Measurements from ENCODE around the gene PACS1. TPM values are rescaled to one million over a fixed set of nuclear protein-coding genes. Genes with fewer than 3 reads are reported as not detected.

PACS1 gene
- total and polyA plus RNA-seq, 2 donors, result 9.2 to 29.5 TPM

DNA sequence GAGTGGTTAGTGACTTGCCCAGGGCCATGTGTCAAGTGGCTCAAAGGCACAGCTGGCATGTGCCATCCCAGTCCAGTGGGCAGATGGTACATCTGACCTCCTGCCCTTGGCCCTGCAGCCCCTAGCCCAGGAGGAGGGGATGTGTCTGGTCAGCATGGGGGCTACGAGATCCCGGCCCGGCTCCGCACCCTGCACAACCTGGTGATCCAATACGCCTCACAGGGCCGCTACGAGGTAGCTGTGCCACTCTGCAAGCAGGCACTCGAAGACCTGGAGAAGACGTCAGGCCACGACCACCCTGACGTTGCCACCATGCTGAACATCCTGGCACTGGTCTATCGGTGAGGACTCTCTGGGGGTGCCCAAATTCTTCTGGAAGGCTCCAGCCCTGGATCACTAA, 192.6 kb downstream of the PACS1 start:
- DNase-seq (ENCODE audit: low read depth in 6 of 9, low spot score in 9 of 9), result no peak
- Histone ChIP-seq H3K36me3 (ENCODE audit: control insufficient read depth in 2 of 2, insufficient read depth in 2 of 2, low read length in 1 of 2) (peaks cover 79 to 84% of the 10 kb centered on the region in 2 donors), H3K4me3 (ENCODE audit: low read length in 2 of 2) (no peak overlapping the region), H3K27me3 (ENCODE audit: control insufficient read depth in 2 of 2, insufficient read depth in 1 of 2, low read length in 1 of 2) (no peaks in the 10 kb centered on the region), H3K27ac (ENCODE audit: low read depth in 1 of 2, low read length in 1 of 2) (no peak overlapping the region), H3K4me1 (ENCODE audit: control insufficient read depth in 2 of 2, insufficient read depth in 2 of 2, low read length in 2 of 2) (peaks cover 13 to 30% of the 10 kb centered on the region in 2 donors), H3K9me3 (ENCODE audit: control insufficient read depth in 2 of 2, insufficient read depth in 1 of 2, low read length in 1 of 2) (no peaks in the 10 kb centered on the region)
- 98% methylated on average over 12 of the region's 12 CpGs for WGBS

DNA sequence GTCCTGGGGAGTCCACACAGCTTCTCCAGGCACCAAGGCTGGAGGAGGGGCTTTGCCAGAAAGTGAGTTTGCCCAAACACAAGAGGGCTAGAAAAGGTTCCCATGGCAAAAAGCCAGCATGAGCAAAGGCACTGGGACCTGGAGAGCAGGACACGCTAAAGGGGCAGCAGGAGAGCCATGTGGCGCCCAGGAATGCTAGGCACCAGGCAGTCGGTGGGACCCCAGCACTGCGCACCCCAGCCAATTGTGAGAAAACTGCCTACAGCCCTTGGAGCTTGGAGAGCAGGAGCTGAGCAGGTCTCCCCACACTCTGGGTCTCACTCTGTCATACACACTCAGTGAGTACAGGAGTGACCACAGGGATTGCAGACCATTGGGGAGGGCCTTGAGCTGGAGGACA, 193.2 kb downstream of the PACS1 start:
- Histone ChIP-seq H3K27me3 (ENCODE audit: control insufficient read depth in 2 of 2, insufficient read depth in 1 of 2, low read length in 1 of 2) (no peaks in the 10 kb centered on the region), H3K4me1 (ENCODE audit: control insufficient read depth in 2 of 2, insufficient read depth in 2 of 2, low read length in 2 of 2) (peaks cover 13 to 36% of the 10 kb centered on the region in 2 donors), H3K27ac (ENCODE audit: low read depth in 1 of 2, low read length in 1 of 2) (no peak overlapping the region), H3K9me3 (ENCODE audit: control insufficient read depth in 2 of 2, insufficient read depth in 1 of 2, low read length in 1 of 2) (no peaks in the 10 kb centered on the region), H3K4me3 (ENCODE audit: low read length in 2 of 2) (no peak overlapping the region), H3K36me3 (ENCODE audit: control insufficient read depth in 2 of 2, insufficient read depth in 2 of 2, low read length in 1 of 2) (peaks cover 79 to 84% of the 10 kb centered on the region in 2 donors)
- WGBS, result 97% methylated on average over 4 of the region's 4 CpGs
- no peak for DNase-seq (ENCODE audit: low read depth in 6 of 9, low spot score in 9 of 9)

DNA sequence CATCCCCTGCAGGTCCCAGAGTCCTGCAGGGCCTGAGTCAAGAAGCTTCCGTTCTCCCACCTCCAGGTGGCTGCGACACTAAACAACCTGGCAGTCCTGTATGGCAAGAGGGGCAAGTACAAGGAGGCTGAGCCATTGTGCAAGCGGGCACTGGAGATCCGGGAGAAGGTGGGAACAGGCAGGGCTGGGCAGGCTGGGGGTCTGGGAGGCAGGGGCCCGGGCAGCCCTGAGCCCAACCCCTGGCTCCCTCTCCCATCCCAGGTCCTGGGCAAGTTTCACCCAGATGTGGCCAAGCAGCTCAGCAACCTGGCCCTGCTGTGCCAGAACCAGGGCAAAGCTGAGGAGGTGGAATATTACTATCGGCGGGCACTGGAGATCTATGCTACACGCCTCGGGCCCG, 193.7 kb downstream of the PACS1 start:
- Histone ChIP-seq H3K27ac (ENCODE audit: low read depth in 1 of 2, low read length in 1 of 2) (no peak overlapping the region), H3K4me3 (ENCODE audit: low read length in 2 of 2) (no peak overlapping the region), H3K27me3 (ENCODE audit: control insufficient read depth in 2 of 2, insufficient read depth in 1 of 2, low read length in 1 of 2) (no peaks in the 10 kb centered on the region), H3K4me1 (ENCODE audit: control insufficient read depth in 2 of 2, insufficient read depth in 2 of 2, low read length in 2 of 2) (peaks cover 11 to 31% of the 10 kb centered on the region in 2 donors), H3K9me3 (ENCODE audit: control insufficient read depth in 2 of 2, insufficient read depth in 1 of 2, low read length in 1 of 2) (peaks cover 0 to 1% of the 10 kb centered on the region in 2 donors), H3K36me3 (ENCODE audit: control insufficient read depth in 2 of 2, insufficient read depth in 2 of 2, low read length in 1 of 2) (peaks cover 79 to 81% of the 10 kb centered on the region in 2 donors)
- 98% methylated on average over 10 of the region's 10 CpGs for WGBS
- no peak for DNase-seq (ENCODE audit: low read depth in 6 of 9, low spot score in 9 of 9)

DNA sequence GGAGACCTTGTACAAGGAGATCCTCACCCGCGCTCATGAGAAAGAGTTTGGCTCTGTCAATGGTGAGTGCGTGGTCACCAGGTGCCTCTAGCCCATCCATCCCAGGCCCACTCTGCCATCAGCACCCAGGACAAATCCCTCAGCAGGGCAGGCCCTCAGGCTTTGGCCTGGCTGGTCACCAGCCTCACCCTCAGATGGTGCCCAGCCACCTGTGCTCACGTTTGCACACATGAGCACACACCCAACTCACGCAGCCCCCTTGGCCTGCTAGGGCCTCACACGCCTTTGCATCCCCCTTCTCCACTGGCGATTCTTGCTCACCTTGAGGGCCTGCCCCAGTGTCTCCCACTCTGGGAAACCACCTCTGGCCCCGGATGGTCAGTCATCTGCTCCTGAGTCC, 194.3 kb downstream of the PACS1 start:
- Histone ChIP-seq H3K36me3 (ENCODE audit: control insufficient read depth in 2 of 2, insufficient read depth in 2 of 2, low read length in 1 of 2) (peaks cover 75 to 77% of the 10 kb centered on the region in 2 donors), H3K4me1 (ENCODE audit: control insufficient read depth in 2 of 2, insufficient read depth in 2 of 2, low read length in 2 of 2) (peaks cover 7 to 30% of the 10 kb centered on the region in 2 donors), H3K4me3 (ENCODE audit: low read length in 2 of 2) (no peak overlapping the region), H3K27me3 (ENCODE audit: control insufficient read depth in 2 of 2, insufficient read depth in 1 of 2, low read length in 1 of 2) (no peaks in the 10 kb centered on the region), H3K27ac (ENCODE audit: low read depth in 1 of 2, low read length in 1 of 2) (no peak overlapping the region), H3K9me3 (ENCODE audit: control insufficient read depth in 2 of 2, insufficient read depth in 1 of 2, low read length in 1 of 2) (peaks cover 0 to 4% of the 10 kb centered on the region in 2 donors)
- DNase-seq (ENCODE audit: low read depth in 6 of 9, low spot score in 9 of 9), result no peak
- WGBS, result 98% methylated on average over 8 of the region's 8 CpGs

DNA sequence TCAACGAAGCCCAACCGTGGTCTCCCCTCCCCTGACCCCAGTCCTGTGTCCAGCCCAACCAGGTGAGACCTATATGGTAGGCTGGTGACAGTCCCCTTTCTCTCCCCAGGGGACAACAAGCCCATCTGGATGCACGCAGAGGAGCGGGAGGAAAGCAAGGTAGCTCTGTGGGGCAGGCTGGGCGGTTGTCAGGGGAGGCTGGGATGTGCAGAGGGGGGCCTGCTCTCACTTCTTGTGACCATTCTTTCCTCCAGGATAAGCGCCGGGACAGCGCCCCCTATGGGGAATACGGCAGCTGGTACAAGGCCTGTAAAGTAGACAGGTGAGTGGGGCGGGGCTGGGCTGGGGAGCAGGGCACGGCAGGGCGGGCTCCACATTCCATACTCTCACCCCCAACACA, 194.8 kb downstream of the PACS1 start:
- Histone ChIP-seq H3K4me1 (ENCODE audit: control insufficient read depth in 2 of 2, insufficient read depth in 2 of 2, low read length in 2 of 2) (peaks cover 10 to 30% of the 10 kb centered on the region in 2 donors), H3K9me3 (ENCODE audit: control insufficient read depth in 2 of 2, insufficient read depth in 1 of 2, low read length in 1 of 2) (peaks cover 0 to 4% of the 10 kb centered on the region in 2 donors), H3K27ac (ENCODE audit: low read depth in 1 of 2, low read length in 1 of 2) (no peak overlapping the region), H3K36me3 (ENCODE audit: control insufficient read depth in 2 of 2, insufficient read depth in 2 of 2, low read length in 1 of 2) (peaks cover 71 to 74% of the 10 kb centered on the region in 2 donors), H3K4me3 (ENCODE audit: low read length in 2 of 2) (no peak overlapping the region), H3K27me3 (ENCODE audit: control insufficient read depth in 2 of 2, insufficient read depth in 1 of 2, low read length in 1 of 2) (no peaks in the 10 kb centered on the region)
- no peak for DNase-seq (ENCODE audit: low read depth in 6 of 9, low spot score in 9 of 9)
- WGBS, result 89% methylated on average over 12 of the region's 12 CpGs

DNA sequence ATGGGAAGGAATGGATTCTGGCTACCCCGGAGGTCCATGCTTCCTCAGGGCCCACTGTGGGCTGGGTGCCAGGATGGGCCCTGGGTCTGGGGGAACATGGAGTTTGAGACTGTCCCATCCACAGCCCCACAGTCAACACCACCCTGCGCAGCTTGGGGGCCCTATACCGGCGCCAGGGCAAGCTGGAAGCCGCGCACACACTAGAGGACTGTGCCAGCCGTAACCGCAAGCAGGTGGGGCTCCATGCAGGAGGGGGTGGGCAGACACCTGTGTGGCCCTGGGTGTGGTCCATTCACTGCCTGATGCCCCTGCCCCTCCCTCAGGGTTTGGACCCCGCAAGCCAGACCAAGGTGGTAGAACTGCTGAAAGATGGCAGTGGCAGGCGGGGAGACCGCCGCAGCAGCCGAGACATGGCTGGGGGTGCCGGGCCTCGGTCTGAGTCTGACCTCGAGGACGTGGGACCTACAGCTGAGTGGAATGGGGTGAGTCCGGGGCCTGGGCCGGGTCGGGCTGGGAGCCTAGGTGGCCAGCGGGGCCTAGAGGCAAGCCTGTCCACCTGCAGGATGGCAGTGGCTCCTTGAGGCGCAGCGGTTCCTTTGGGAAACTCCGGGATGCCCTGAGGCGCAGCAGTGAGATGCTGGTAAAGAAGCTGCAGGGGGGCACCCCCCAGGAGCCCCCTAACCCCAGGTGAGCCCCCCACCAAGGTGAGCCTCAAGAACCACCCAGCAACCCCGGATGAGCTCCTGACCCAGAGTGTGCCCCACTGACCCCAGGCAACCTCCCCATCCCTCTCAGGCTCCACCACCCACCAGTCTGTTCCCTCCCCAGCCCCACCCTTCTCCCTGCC, 195.7 kb downstream of the PACS1 start:
- H3K4me1 ChIP-seq (ENCODE audit: control insufficient read depth in 2 of 2, insufficient read depth in 2 of 2, low read length in 2 of 2), result peaks cover 14 to 35% of the 10 kb centered on the region in 2 donors
- 98% methylated on average over 26 of the region's 26 CpGs for WGBS
- no peak for DNase-seq (ENCODE audit: low read depth in 6 of 9, low spot score in 9 of 9)
- H3K27me3 ChIP-seq (ENCODE audit: control insufficient read depth in 2 of 2, insufficient read depth in 1 of 2, low read length in 1 of 2), result no peaks in the 10 kb centered on the region
- peaks cover 64 to 74% of the 10 kb centered on the region in 2 donors for H3K36me3 ChIP-seq (ENCODE audit: control insufficient read depth in 2 of 2, insufficient read depth in 2 of 2, low read length in 1 of 2)
- H3K4me3 ChIP-seq (ENCODE audit: low read length in 2 of 2), result no peak overlapping the region
- H3K9me3 ChIP-seq (ENCODE audit: control insufficient read depth in 2 of 2, insufficient read depth in 1 of 2, low read length in 1 of 2), result peaks cover 0 to 4% of the 10 kb centered on the region in 2 donors
- H3K27ac ChIP-seq (ENCODE audit: low read depth in 1 of 2, low read length in 1 of 2), result no peak overlapping the region

DNA sequence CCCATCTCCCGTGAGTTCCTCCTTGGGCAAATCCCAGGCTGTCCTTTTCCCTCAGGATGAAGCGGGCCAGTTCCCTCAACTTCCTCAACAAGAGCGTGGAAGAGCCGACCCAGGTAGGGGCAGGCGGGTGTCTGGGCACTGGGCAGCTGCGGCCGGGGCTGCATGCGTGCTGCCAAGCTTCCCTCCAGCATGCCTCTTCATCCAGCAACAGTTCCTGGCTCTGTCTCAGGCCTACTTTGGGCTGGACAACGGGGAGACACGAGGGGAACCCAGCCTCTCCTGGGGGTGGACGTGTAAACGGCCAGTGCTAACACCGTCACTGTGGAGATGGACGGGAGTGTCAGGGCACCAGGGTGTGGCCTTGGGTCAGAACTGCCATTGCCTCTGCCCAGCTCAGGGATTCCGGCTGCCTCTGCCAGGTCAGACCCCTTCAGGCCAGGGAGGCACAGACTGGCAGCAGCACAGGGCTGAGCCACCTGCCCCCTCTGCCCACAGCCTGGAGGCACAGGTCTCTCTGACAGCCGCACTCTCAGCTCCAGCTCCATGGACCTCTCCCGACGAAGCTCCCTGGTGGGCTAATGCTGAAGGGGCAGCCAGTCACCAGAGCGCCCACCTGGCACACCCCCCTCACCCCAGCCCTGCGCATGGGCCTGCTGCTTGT, 196.4 kb downstream of the PACS1 start:
- Histone ChIP-seq H3K36me3 (ENCODE audit: control insufficient read depth in 2 of 2, insufficient read depth in 2 of 2, low read length in 1 of 2) (peaks cover 56 to 70% of the 10 kb centered on the region in 2 donors), H3K9me3 (ENCODE audit: control insufficient read depth in 2 of 2, insufficient read depth in 1 of 2, low read length in 1 of 2) (peaks cover 0 to 4% of the 10 kb centered on the region in 2 donors), H3K27me3 (ENCODE audit: control insufficient read depth in 2 of 2, insufficient read depth in 1 of 2, low read length in 1 of 2) (no peaks in the 10 kb centered on the region), H3K4me1 (ENCODE audit: control insufficient read depth in 2 of 2, insufficient read depth in 2 of 2, low read length in 2 of 2) (peaks cover 14 to 38% of the 10 kb centered on the region in 2 donors), H3K27ac (ENCODE audit: low read depth in 1 of 2, low read length in 1 of 2) (no peak overlapping the region), H3K4me3 (ENCODE audit: low read length in 2 of 2) (no peak overlapping the region)
- 97% methylated on average over 20 of the region's 20 CpGs for WGBS
- no peak for DNase-seq (ENCODE audit: low read depth in 6 of 9, low spot score in 9 of 9)

DNA sequence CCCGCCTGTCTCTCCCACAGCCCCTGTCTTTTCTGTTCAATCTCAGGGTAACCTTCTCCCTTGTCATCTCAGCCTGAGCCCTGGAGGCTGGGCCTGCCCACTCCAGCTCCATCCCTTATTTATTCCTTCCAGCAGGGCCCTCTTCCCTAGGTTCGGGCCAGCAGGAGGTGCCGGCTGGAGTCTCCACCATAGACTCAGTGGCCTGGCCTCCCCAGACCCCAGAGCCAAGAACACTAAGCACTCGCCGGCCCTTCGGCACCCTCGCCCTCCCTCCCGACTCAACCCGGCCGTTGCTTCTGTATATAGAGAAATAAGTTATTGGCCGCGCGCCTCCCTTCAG, 196.9 kb downstream of the PACS1 start:
- 42% methylated on average over 13 of the region's 13 CpGs for WGBS
- H3K4me1 ChIP-seq (ENCODE audit: control insufficient read depth in 2 of 2, insufficient read depth in 2 of 2, low read length in 2 of 2), result peaks cover 14 to 41% of the 10 kb centered on the region in 2 donors
- peak overlapping the region; percentile 73 to 98 for H3K4me3 ChIP-seq (ENCODE audit: low read length in 2 of 2)

More for the DNA sequence above, 196.9 kb downstream of the PACS1 start:
- Histone ChIP-seq H3K27ac (ENCODE audit: low read depth in 1 of 2, low read length in 1 of 2) (no peak overlapping the region), H3K9me3 (ENCODE audit: control insufficient read depth in 2 of 2, insufficient read depth in 1 of 2, low read length in 1 of 2) (peaks cover 0 to 4% of the 10 kb centered on the region in 2 donors), H3K27me3 (ENCODE audit: control insufficient read depth in 2 of 2, insufficient read depth in 1 of 2, low read length in 1 of 2) (no peaks in the 10 kb centered on the region), H3K36me3 (ENCODE audit: control insufficient read depth in 2 of 2, insufficient read depth in 2 of 2, low read length in 1 of 2) (peaks cover 56 to 70% of the 10 kb centered on the region in 2 donors)
- no peak for DNase-seq (ENCODE audit: low read depth in 6 of 9, low spot score in 9 of 9)

Measured in thymus (tissue), 11 donors.